Thyroid gland (tissue), 4 donors: ENCODE data around the gene RNF5.
A peak's percentile ranks its signal among the peaks of the same experiment; 100 is the strongest.
"Not testable (repeated sequence)": the region's sequence is repeated elsewhere in the genome, so short reads cannot be mapped to it uniquely, and the experiment has no call there.

Experiments used
- CTCF ChIP-seq, 6 experiments: fragments of 200-600 bp in 3 of 6; fragments of 450-650 bp in 3 of 6; sonication (generic) in 3 of 6; IDR thresholded peaks; one replicate each; pipeline ENCODE4 v1.5.1; 2016 to 2019; ENCODE audit warnings: antibody characterized with exemption in 6 of 6, mild to moderate bottlenecking in 2 of 6, inconsistent platforms in 1 of 6, moderate library complexity in 1 of 6
- POLR2A ChIP-seq, 2 donors: fragments of 450-650 bp; IDR thresholded peaks; one replicate each; pipeline ENCODE4 v1.6.1; 2017; ENCODE audit warnings: antibody characterized with exemption in 2 of 2, mild to moderate bottlenecking in 2 of 2, moderate library complexity in 1 of 2

GRCh38 chr6:32185681-32186131 is 7.5 kb downstream of the RNF5 start:
- TF ChIP-seq CTCF (IDR thresholded peaks at IDR 0.05) = not testable (repeated sequence)
- peak in 1 of 2 donors; percentile 69 for TF ChIP-seq POLR2A (IDR thresholded peaks at IDR 0.05)
